Inflammatory macrophage treated with lipopolysaccharide for 1 hour (primary cell): ENCODE results near the gene ZMYND8.

Experiments used
- DNase-seq, 2 donors: peaks; one replicate each; pipeline ENCODE4 v3.0.0-alpha.2; 2020 to 2022

Gene ZMYND8

GRCh38 chr20:47353692-47354463 lies 2.6 kb downstream of the ZMYND8 start:
- peak in 1 of 2 donors; percentile 83 for DNase-seq

- DNase-seq = no peak
Observed at GRCh38 chr20:47353239-47353691, 3.2 kb downstream of the ZMYND8 start.

GRCh38 chr20:47352332-47353238 lies 3.9 kb downstream of the ZMYND8 start:
- DNase-seq = no peak

- no peak for DNase-seq
Observed at GRCh38 chr20:47351643-47352331, 4.7 kb downstream of the ZMYND8 start.

GRCh38 chr20:47350691-47351545 lies 5.6 kb downstream of the ZMYND8 start:
- no peak for DNase-seq

- peak in 1 of 2 donors; percentile 45 for DNase-seq
Observed at GRCh38 chr20:47350181-47350550, 6.3 kb downstream of the ZMYND8 start.

- DNase-seq = no peak
Observed at GRCh38 chr20:47349365-47350180, 6.9 kb downstream of the ZMYND8 start.

GRCh38 chr20:47348539-47349142 lies 7.9 kb downstream of the ZMYND8 start:
- no peak for DNase-seq

GRCh38 chr20:47347661-47348435 lies 8.7 kb downstream of the ZMYND8 start:
- no peak for DNase-seq

GRCh38 chr20:47346172-47346571 lies 10.3 kb downstream of the ZMYND8 start:
- no peak for DNase-seq

- no peak for DNase-seq
Observed at GRCh38 chr20:47345214-47345613, 11.3 kb downstream of the ZMYND8 start.

GRCh38 chr20:47343007-47343472 lies 13.5 kb downstream of the ZMYND8 start:
- no peak for DNase-seq

GRCh38 chr20:47338131-47338628 lies 18.3 kb downstream of the ZMYND8 start:
- no peak for DNase-seq

- no peak for DNase-seq
Observed at GRCh38 chr20:47337413-47337812, 19.1 kb downstream of the ZMYND8 start.

- DNase-seq = no peak
Observed at GRCh38 chr20:47336129-47336754, 20.3 kb downstream of the ZMYND8 start.

- no peak for DNase-seq
Observed at GRCh38 chr20:47335251-47336128, 21.0 kb downstream of the ZMYND8 start.

GRCh38 chr20:47334022-47334551 lies 22.4 kb downstream of the ZMYND8 start:
- no peak for DNase-seq
